Measurements from ENCODE around the gene RIT1.

RIT1 gene

GRCh38 chr1:155913969-155914757 lies 3.0 kb upstream of the RIT1 start:
- DNase-seq: no peak
- Histone ChIP-seq H3K27ac (ENCODE audit: low read length) (no peak overlapping the region), H4K20me1 (ENCODE audit: insufficient read depth, low read length) (peaks cover 11% of the 10 kb centered on the region), H3K27me3 (replicated peaks; ENCODE audit: insufficient read depth, low read length) (no peaks in the 10 kb centered on the region), H2AFZ (ENCODE audit: low read length) (no peak overlapping the region), H3K9ac (ENCODE audit: low read length) (no peak overlapping the region), H3F3A (ENCODE audit: insufficient read depth, low read length) (peaks cover 63% of the 10 kb centered on the region), H3K36me3 (replicated peaks; ENCODE audit: insufficient read depth, low read length) (peaks cover 50% of the 10 kb centered on the region), H3K9me3 (replicated peaks; ENCODE audit: insufficient read depth, low read length) (no peaks in the 10 kb centered on the region), H3K4me2 (ENCODE audit: low read depth, low read length) (no peak overlapping the region), H3K4me1 (ENCODE audit: low read length) (peaks cover 14% of the 10 kb centered on the region), H3K79me2 (ENCODE audit: low read length) (peaks cover 60% of the 10 kb centered on the region), H3K9me2 (replicated peaks; ENCODE audit: insufficient read depth, low read length) (no peaks in the 10 kb centered on the region), H3K4me3 (ENCODE audit: low read length) (no peak overlapping the region)
- no peak for TF ChIP-seq EZH2phosphoT487 (IDR thresholded peaks at IDR 0.05; ENCODE audit: low read length)
- no peak for TF ChIP-seq EZH2 (optimal IDR thresholded peaks at IDR 0.05; ENCODE audit: low read depth, low read length)
- no peak for TF ChIP-seq CTCF (IDR thresholded peaks at IDR 0.05; ENCODE audit: low read length)

GRCh38 chr1:155912056-155912536 lies 947 bp upstream of the RIT1 start:
- H3K36me3 ChIP-seq (replicated peaks; ENCODE audit: insufficient read depth, low read length): peaks cover 36% of the 10 kb centered on the region
- H3K4me2 ChIP-seq (ENCODE audit: low read depth, low read length): peak overlapping the region; percentile 89; the same call in 1 of the 2 replicates
- peaks cover 7% of the 10 kb centered on the region; the same call in 1 of the 2 replicates for H4K20me1 ChIP-seq (ENCODE audit: insufficient read depth, low read length)
- H3K4me3 ChIP-seq (ENCODE audit: low read length): no peak overlapping the region
- H3K79me2 ChIP-seq (ENCODE audit: low read length): peaks cover 45% of the 10 kb centered on the region
- TF ChIP-seq EZH2 (optimal IDR thresholded peaks at IDR 0.05; ENCODE audit: low read depth, low read length) (no peak), EZH2phosphoT487 (IDR thresholded peaks at IDR 0.05; ENCODE audit: low read length) (no peak), CTCF (IDR thresholded peaks at IDR 0.05; ENCODE audit: low read length) (no peak)
- H3K9me2 ChIP-seq (replicated peaks; ENCODE audit: insufficient read depth, low read length): no peaks in the 10 kb centered on the region
- H3K9ac ChIP-seq (ENCODE audit: low read length): no peak overlapping the region
- peaks cover 14% of the 10 kb centered on the region for H3K4me1 ChIP-seq (ENCODE audit: low read length)
- H3K27me3 ChIP-seq (replicated peaks; ENCODE audit: insufficient read depth, low read length): no peaks in the 10 kb centered on the region
- H3K9me3 ChIP-seq (replicated peaks; ENCODE audit: insufficient read depth, low read length): no peaks in the 10 kb centered on the region
- H3F3A ChIP-seq (ENCODE audit: insufficient read depth, low read length): peaks cover 55% of the 10 kb centered on the region
- peak overlapping the region; percentile 55; the same call in 1 of the 2 replicates for H3K27ac ChIP-seq (ENCODE audit: low read length)
- H2AFZ ChIP-seq (ENCODE audit: low read length): no peak overlapping the region
- peak; percentile 43 for DNase-seq

- Histone ChIP-seq H3K4me2 (ENCODE audit: low read depth, low read length) (peak overlapping the region; percentile 89), H3K27me3 (replicated peaks; ENCODE audit: insufficient read depth, low read length) (no peaks in the 10 kb centered on the region), H4K20me1 (ENCODE audit: insufficient read depth, low read length) (no peaks in the 10 kb centered on the region), H3K9ac (ENCODE audit: low read length) (peak overlapping the region; percentile 56), H2AFZ (ENCODE audit: low read length) (peak overlapping the region; percentile 76), H3K9me2 (replicated peaks; ENCODE audit: insufficient read depth, low read length) (no peaks in the 10 kb centered on the region), H3K4me1 (ENCODE audit: low read length) (peaks cover 14% of the 10 kb centered on the region), H3K9me3 (replicated peaks; ENCODE audit: insufficient read depth, low read length) (no peaks in the 10 kb centered on the region), H3K4me3 (ENCODE audit: low read length) (peak overlapping the region; percentile 75), H3F3A (ENCODE audit: insufficient read depth, low read length) (peaks cover 42% of the 10 kb centered on the region), H3K36me3 (replicated peaks; ENCODE audit: insufficient read depth, low read length) (peaks cover 21% of the 10 kb centered on the region), H3K79me2 (ENCODE audit: low read length) (peaks cover 32% of the 10 kb centered on the region), H3K27ac (ENCODE audit: low read length) (peak overlapping the region; percentile 55; the same call in 1 of the 2 replicates)
- no peak for DNase-seq
- TF ChIP-seq CTCF (IDR thresholded peaks at IDR 0.05; ENCODE audit: low read length) (no peak; the same call in 1 of the 2 replicates), EZH2phosphoT487 (IDR thresholded peaks at IDR 0.05; ENCODE audit: low read length) (no peak), EZH2 (optimal IDR thresholded peaks at IDR 0.05; ENCODE audit: low read depth, low read length) (no peak)
These were observed 478 bp downstream of the RIT1 start for GRCh38 chr1:155910621-155911121.

Data from MM.1S (cell line).